Measurements from ENCODE around the gene TERT. TPM values are rescaled to one million over a fixed set of nuclear protein-coding genes. Genes with fewer than 3 reads are reported as not detected.

TERT gene
- total RNA-seq, 1 donor from 2014 or later, result not detected

- no peak overlapping the region for H3K27ac ChIP-seq
- H3K4me1 ChIP-seq, result no peaks in the 10 kb centered on the region
- peaks cover 0 to 4% of the 10 kb centered on the region in 2 donors for H3K9me3 ChIP-seq
- no peaks in the 10 kb centered on the region for H3K27me3 ChIP-seq
- intact Hi-C loops (cut with DNase I), result no loop called here
- no peak for DNase-seq (ENCODE audit: low spot score in 2 of 2)
- H3K4me3 ChIP-seq, result no peak overlapping the region
- TF ChIP-seq, protein P1, sequence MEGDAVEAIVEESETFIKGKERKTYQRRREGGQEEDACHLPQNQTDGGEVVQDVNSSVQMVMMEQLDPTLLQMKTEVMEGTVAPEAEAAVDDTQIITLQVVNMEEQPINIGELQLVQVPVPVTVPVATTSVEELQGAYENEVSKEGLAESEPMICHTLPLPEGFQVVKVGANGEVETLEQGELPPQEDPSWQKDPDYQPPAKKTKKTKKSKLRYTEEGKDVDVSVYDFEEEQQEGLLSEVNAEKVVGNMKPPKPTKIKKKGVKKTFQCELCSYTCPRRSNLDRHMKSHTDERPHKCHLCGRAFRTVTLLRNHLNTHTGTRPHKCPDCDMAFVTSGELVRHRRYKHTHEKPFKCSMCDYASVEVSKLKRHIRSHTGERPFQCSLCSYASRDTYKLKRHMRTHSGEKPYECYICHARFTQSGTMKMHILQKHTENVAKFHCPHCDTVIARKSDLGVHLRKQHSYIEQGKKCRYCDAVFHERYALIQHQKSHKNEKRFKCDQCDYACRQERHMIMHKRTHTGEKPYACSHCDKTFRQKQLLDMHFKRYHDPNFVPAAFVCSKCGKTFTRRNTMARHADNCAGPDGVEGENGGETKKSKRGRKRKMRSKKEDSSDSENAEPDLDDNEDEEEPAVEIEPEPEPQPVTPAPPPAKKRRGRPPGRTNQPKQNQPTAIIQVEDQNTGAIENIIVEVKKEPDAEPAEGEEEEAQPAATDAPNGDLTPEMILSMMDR (IDR thresholded peaks at IDR 0.05), result no peak
- no peaks in the 10 kb centered on the region for H3K36me3 ChIP-seq
Observed at GRCh38 chr5:1264211-1264610, 30.7 kb downstream of the TERT start.

DNA sequence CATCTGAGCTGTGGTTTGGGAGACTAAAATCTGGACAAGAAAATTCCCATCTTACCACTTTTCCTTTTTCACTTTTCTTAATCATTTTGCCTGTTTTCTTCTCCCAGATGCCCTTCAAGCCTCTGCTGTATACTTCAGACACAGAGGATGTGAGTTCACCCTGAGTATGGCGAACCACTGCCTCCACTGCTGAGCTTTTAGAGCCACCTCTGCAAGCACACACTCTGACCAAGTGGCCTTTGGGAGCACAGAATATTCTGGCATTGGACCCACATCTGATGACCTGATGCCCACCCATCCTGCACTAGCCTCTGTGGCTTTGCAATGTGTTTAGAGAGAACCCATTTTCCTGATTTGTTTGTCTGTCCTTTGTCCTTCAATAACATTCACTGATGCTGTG, 32.5 kb downstream of the TERT start:
- TF ChIP-seq, protein P1 (IDR thresholded peaks at IDR 0.05), result no peak
- Histone ChIP-seq H3K36me3 (no peaks in the 10 kb centered on the region), H3K27me3 (no peaks in the 10 kb centered on the region), H3K9me3 (peaks cover 0 to 4% of the 10 kb centered on the region in 2 donors), H3K4me3 (no peak overlapping the region), H3K4me1 (no peaks in the 10 kb centered on the region), H3K27ac (no peak overlapping the region)
- DNase-seq (ENCODE audit: low spot score in 2 of 2), result no peak
- intact Hi-C loops (cut with DNase I), result no loop called here

DNA sequence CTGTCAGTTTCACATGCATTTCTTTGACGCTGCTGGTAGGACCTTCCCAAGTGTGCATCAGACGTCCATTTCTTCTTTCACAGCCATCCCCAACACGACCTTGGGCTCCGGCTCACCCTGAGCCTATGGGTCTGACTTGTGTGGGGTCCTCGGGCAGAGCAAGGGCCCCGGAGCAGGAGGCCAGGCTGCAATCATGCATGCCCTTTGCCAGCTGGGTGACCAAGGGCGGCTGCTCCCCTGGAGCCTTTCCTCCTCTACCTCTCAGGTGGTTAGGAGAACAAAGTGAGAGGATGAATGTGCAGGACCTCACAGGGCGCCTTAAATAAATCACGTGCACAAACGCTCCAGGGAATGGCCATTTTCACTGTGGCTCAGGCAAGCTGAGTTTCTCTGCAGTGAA, 33.2 kb downstream of the TERT start:
- intact Hi-C loops (cut with DNase I), result no loop called here
- TF ChIP-seq, protein P1 (IDR thresholded peaks at IDR 0.05), result no peak
- Histone ChIP-seq H3K27me3 (no peaks in the 10 kb centered on the region), H3K27ac (no peak overlapping the region), H3K36me3 (no peaks in the 10 kb centered on the region), H3K9me3 (peaks cover 0 to 4% of the 10 kb centered on the region in 2 donors), H3K4me3 (no peak overlapping the region), H3K4me1 (no peaks in the 10 kb centered on the region)
- DNase-seq (ENCODE audit: low spot score in 2 of 2), result no peak

DNA sequence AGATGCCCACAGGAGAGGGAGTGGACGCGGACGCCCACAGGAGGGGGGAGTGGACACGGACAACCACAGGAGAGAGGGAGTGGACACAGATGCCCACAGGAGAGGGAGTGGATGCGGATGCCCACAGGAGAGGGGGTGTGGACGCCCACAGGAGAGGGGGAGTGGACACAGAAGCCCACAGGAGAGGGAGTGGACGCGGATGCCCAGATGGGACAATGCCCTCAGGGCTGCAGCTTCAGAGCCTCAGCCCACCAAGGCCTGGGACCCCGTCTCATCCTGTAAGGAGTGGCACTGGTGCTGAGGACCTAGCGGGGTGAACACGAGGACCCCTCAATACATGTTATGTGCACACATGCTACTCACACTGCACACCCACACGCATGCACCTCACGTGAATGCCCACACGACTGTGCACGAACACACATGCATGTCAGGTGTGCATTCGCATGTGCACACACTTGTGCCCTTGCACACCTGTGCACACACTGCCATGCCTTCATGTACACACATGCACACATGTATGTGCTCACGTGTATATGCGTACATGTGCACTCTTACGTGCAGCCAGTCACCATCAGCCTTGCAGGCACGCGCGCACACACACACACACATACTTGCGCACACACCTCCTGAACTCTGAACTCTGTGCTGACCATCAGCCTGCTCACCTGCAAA, 34.9 kb downstream of the TERT start:
- no peak overlapping the region for H3K27ac ChIP-seq
- H3K4me3 ChIP-seq, result no peak overlapping the region
- DNase-seq (ENCODE audit: low spot score in 2 of 2), result no peak
- H3K36me3 ChIP-seq, result no peaks in the 10 kb centered on the region
- peaks cover 0 to 4% of the 10 kb centered on the region in 2 donors for H3K9me3 ChIP-seq
- no peaks in the 10 kb centered on the region for H3K27me3 ChIP-seq
- no peaks in the 10 kb centered on the region for H3K4me1 ChIP-seq
- intact Hi-C loops (cut with DNase I), result no loop called here
- TF ChIP-seq, protein P1 (IDR thresholded peaks at IDR 0.05), result no peak

DNA sequence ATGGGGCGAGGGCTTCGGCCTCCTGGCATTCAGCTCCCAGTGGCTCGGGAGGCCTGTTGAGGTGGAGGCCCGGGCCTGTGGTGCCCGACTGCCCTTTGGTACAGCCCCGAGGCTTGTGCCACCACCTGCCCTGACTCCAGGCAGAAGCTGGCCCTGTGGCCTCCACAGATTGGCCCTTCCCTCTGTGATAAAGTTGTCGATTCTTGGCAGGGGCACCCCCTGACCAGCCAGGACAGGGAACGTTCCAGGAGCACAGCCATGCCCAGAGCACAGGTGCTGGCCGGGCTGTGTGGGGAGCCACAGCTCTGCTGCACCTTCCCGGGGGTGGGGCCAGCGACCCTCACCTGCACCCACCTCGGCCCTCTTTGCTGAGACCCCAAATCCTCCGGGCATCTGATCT, 37.0 kb downstream of the TERT start:
- no peak for DNase-seq (ENCODE audit: low spot score in 2 of 2)
- H3K36me3 ChIP-seq, result no peaks in the 10 kb centered on the region
- intact Hi-C loops (cut with DNase I), result no loop called here

More for the DNA sequence above, 37.0 kb downstream of the TERT start:
- Histone ChIP-seq H3K4me3 (no peak overlapping the region), H3K27ac (no peak overlapping the region), H3K4me1 (no peaks in the 10 kb centered on the region), H3K27me3 (no peaks in the 10 kb centered on the region), H3K9me3 (peaks cover 0 to 3% of the 10 kb centered on the region in 2 donors)
- TF ChIP-seq, protein P1 (IDR thresholded peaks at IDR 0.05), result no peak
